ENCODE data around the gene CLECL1. TPM values are rescaled to one million over a fixed set of nuclear protein-coding genes. Genes with fewer than 3 reads are reported as not detected.

Gene CLECL1
- total and polyA plus RNA-seq, 12 donors, result 0.38 to 1.9 (median 1.2) TPM; not detected in 4

DNA sequence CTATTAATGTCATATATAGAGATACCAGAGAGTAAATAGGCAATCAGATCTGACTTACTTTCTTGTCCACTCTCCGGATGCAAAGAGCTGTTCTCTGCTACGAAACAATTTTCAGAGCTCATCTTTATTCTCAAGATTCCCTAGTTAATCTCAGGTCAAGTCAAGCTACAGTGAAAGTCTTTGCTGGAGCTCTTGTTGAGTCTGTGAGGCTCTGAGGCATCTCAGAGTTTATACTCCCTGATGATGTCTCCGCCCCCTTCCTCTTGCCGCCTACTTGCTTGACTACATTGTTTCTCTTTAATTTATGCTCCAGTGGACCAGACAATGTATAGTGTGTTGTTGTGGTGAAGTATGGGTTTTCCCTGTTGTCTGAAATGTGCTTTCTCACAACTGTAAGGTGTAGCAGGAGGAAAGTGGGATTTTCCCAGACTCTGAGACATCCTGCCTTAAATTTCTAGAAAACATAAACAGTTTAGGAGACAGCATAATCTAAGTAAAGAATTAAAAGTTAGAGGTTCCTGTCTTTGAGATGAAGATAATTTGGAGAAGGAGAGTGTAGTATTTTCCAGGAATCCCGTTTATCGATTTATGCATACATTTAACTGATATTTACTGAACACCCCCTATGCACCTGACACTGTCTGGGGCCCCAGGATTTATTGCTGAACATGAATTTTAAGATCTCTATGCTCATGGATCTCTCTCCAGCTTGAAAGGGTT, 28.0 kb upstream of the CLECL1 start, which contains the start of gene CD69:
Gene CD69 (minus strand): TSS at position 203 of the 720 bp plus-strand sequence. CDS start 81 bp downstream, at position 122.
- intact Hi-C loops (cut with DNase I), result no loop called here
- no peaks in the 10 kb centered on the region for H3K9me3 ChIP-seq (replicated peaks in 1 of 3)
- peak in 2 of 7 donors; percentile 25 to 29 for DNase-seq
- H3K4me1 ChIP-seq (replicated peaks in 1 of 2), result no peaks in the 10 kb centered on the region
- peak within 1 kb of the TSS in 1 of 5 donors; percentile 15 for H3K27ac ChIP-seq
- 51 to 66% (median 63%) methylated on average over 6 of the region's 6 CpGs for WGBS, 4 donors
- no peaks in the 10 kb centered on the region for H3K36me3 ChIP-seq (replicated peaks in 1 of 2)
- TF ChIP-seq, protein P1, sequence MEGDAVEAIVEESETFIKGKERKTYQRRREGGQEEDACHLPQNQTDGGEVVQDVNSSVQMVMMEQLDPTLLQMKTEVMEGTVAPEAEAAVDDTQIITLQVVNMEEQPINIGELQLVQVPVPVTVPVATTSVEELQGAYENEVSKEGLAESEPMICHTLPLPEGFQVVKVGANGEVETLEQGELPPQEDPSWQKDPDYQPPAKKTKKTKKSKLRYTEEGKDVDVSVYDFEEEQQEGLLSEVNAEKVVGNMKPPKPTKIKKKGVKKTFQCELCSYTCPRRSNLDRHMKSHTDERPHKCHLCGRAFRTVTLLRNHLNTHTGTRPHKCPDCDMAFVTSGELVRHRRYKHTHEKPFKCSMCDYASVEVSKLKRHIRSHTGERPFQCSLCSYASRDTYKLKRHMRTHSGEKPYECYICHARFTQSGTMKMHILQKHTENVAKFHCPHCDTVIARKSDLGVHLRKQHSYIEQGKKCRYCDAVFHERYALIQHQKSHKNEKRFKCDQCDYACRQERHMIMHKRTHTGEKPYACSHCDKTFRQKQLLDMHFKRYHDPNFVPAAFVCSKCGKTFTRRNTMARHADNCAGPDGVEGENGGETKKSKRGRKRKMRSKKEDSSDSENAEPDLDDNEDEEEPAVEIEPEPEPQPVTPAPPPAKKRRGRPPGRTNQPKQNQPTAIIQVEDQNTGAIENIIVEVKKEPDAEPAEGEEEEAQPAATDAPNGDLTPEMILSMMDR (IDR thresholded peaks at IDR 0.05), result no peak
- TF ChIP-seq POLR2A (IDR thresholded peaks at IDR 0.05), result peak in 1 of 2 donors; percentile 21
- H3K4me3 ChIP-seq, result no peak within 1 kb of the TSS
- H3K27me3 ChIP-seq, result no peaks in the 10 kb centered on the region

DNA sequence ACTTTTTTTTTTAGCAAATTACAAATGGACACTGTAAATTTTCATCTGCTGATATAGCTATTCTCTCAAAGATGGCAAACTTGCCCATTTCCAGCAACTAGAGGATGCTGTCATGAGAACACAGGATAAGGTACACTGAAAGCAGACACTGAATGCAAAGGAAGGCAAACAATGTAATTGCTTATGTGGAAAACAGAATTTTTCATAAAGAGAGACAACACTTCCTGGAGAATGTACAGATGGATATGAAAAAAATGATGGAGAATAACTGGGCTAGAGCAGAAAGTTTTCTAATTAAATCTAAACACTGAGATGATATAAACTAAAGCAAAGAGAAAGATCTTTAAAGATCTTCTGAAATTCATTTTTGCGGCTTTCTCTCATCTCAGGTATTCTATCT, 27.2 kb upstream of the CLECL1 start:
- H3K4me1 ChIP-seq (replicated peaks in 1 of 2), result no peaks in the 10 kb centered on the region
- WGBS, 4 donors, result 67 to 79% (median 73%) methylated on average over 1 of the region's 1 CpG
- intact Hi-C loops (cut with DNase I), result no loop called here
- no peak for DNase-seq
- H3K27me3 ChIP-seq, result no peaks in the 10 kb centered on the region
- no peak overlapping the region for H3K4me3 ChIP-seq
- no peaks in the 10 kb centered on the region for H3K9me3 ChIP-seq (replicated peaks in 1 of 3)
- no peak overlapping the region for H3K27ac ChIP-seq
- TF ChIP-seq, protein P1 (IDR thresholded peaks at IDR 0.05), result no peak
- no peak for TF ChIP-seq POLR2A (IDR thresholded peaks at IDR 0.05)
- no peaks in the 10 kb centered on the region for H3K36me3 ChIP-seq (replicated peaks in 1 of 2)

DNA sequence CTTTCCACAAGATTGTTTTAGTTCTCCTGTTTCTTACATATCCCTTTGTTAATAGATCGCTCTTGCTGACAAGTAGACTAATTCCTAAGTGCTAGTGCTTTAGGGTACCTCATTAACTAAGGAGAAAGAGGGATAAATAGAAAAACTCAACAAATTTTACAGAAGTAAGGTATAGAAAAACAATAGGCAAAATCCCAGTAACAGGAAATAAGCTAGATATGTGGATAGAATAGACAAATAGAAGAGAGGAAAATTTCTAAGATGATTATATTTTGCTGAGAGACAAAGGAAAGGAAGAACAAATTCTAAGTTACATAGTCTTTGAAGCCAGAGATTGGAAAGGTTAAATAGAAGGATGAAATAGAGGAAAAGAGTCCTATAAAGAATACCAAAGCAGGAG, 26.8 kb upstream of the CLECL1 start:
- H3K4me3 ChIP-seq, result no peak overlapping the region
- 66 to 78% (median 70%) methylated on average over 1 of the region's 1 CpG for WGBS, 4 donors
- H3K27me3 ChIP-seq, result no peaks in the 10 kb centered on the region
- H3K36me3 ChIP-seq (replicated peaks in 1 of 2), result no peaks in the 10 kb centered on the region
- intact Hi-C loops (cut with DNase I), result no loop called here
- H3K27ac ChIP-seq, result no peak overlapping the region
- H3K4me1 ChIP-seq (replicated peaks in 1 of 2), result no peaks in the 10 kb centered on the region
- no peak for TF ChIP-seq POLR2A (IDR thresholded peaks at IDR 0.05)
- TF ChIP-seq, protein P1 (IDR thresholded peaks at IDR 0.05), result no peak
- no peaks in the 10 kb centered on the region for H3K9me3 ChIP-seq (replicated peaks in 1 of 3)
- no peak for DNase-seq

DNA sequence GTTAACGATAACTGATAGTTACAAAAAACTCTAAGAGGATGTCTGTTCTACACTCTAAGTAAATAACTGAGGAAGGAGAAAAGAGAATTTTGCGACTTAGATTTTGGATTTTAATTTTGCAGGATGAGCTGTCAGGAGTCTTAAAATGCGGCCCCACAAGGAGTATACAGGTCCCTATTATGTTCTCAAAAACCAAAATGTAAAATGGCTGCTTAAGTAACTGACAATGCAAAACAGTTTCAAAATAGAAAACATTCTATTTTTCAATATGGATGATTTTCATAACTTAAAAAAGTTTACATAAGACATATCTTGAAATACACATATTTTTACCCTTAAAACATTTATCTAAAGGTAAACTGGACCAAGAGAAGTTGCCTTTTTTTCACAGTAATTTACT, 25.2 kb upstream of the CLECL1 start:
- intact Hi-C loops (cut with DNase I), result no loop called here
- no peak for TF ChIP-seq POLR2A (IDR thresholded peaks at IDR 0.05)
- TF ChIP-seq, protein P1 (IDR thresholded peaks at IDR 0.05), result no peak
- Histone ChIP-seq H3K4me1 (replicated peaks in 1 of 2) (no peaks in the 10 kb centered on the region), H3K27me3 (no peaks in the 10 kb centered on the region), H3K27ac (no peak overlapping the region), H3K9me3 (replicated peaks in 1 of 3) (no peaks in the 10 kb centered on the region), H3K4me3 (no peak overlapping the region), H3K36me3 (replicated peaks in 1 of 2) (no peaks in the 10 kb centered on the region)
- DNase-seq, result no peak
- 55 to 85% (median 77%) methylated on average over 3 of the region's 3 CpGs for WGBS, 4 donors
